Calu3 (cell line): ENCODE measurements around the gene FN3K. TPM values are rescaled to one million over a fixed set of nuclear protein-coding genes. Genes with fewer than 3 reads are reported as not detected.

Experiments
- BruUV-seq: library from RNA; stranded (reverse); fragments of 400-500 nt; replicated peaks from 2 replicates; lab custom pipeline; 2021; lab: Mats Ljungman, UMichigan
- CTCF ChIA-PET: fragments of 300-600 bp; sonication (Branson Sonifier 250); formaldehyde crosslinking; loops from one replicate; lab custom pipeline; 2022; ENCODE audit warnings: antibody characterized with exemption; lab: Charles Lee
- DNase-seq: peaks from one replicate; pipeline ENCODE4 v3.0.0; 2022
- H3K27ac Mint-ChIP-seq: one replicate; pipeline ENCODE4 v1.8.0; 2022; ENCODE audit warnings: mixed read lengths; ENCODE audit not compliant: unreplicated experiment
- H3K27me3 Mint-ChIP-seq: one replicate; pipeline ENCODE4 v1.8.0; 2022; ENCODE audit warnings: mixed read lengths; ENCODE audit not compliant: unreplicated experiment
- H3K36me3 Mint-ChIP-seq: one replicate; pipeline ENCODE4 v1.8.0; 2022; ENCODE audit warnings: mild to moderate bottlenecking, moderate library complexity, mixed read lengths; ENCODE audit not compliant: insufficient read depth, unreplicated experiment
- H3K4me1 Mint-ChIP-seq: one replicate; pipeline ENCODE4 v1.8.0; 2022; ENCODE audit warnings: mild to moderate bottlenecking, low read depth, mixed read lengths; ENCODE audit not compliant: unreplicated experiment
- H3K4me3 Mint-ChIP-seq: one replicate; pipeline ENCODE4 v1.8.0; 2022; ENCODE audit warnings: mild to moderate bottlenecking, low read depth, moderate library complexity, mixed read lengths; ENCODE audit not compliant: unreplicated experiment
- H3K9me3 Mint-ChIP-seq: one replicate; pipeline ENCODE4 v1.8.0; 2022; ENCODE audit warnings: low read depth, mixed read lengths; ENCODE audit not compliant: unreplicated experiment
- intact Hi-C: fragments of 100-400 bp; cut with micrococcal nuclease; formaldehyde crosslinking; loops from one replicate; pipeline ENCODE4 v1.10.0; 2022; ENCODE audit not compliant: unreplicated experiment
- total RNA-seq: library from RNA; stranded (reverse); gene quantifications from 2 replicates; pipeline ENCODE4 v1.2.3, GENCODE V29; 2022
- TF ChIP-seq, protein P1 (sequence below): fragments of 200-600 bp; IDR thresholded peaks from one replicate; pipeline ENCODE4 v1.8.0; 2022; ENCODE audit warnings: antibody characterized with exemption; ENCODE audit not compliant: unreplicated experiment

FN3K gene
- total RNA-seq, 1 experiment from 2014 or later: 15.5 TPM

DNA sequence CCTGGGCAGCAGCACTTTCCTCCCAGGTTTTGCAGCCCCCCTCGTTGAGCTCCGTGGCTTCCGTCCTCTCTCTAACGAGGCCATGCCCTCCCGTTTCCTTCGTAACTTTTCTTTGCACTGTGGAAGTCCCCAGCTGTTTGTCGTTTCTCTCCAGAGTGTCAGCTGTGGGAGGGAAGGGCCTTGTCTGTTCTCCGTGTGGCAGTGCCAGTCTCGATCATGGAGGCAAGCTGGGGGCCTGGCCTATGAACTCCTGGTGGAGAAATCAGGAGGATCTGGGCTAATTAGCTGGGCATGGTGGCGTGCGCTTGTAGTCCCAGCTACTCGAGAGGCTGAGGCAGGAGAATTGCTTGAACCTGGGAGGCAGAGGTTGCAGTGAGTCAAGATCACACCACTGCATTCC, 44.8 kb downstream of the FN3K start:
- H3K4me3 Mint-ChIP-seq: no peak overlapping the region
- CTCF ChIA-PET: interaction anchor here (0.6 kb wide), 1 partner anchor 85 kb away, joined by 3 read pairs; no protein-coding TSS in a partner anchor
- H3K4me1 Mint-ChIP-seq: peaks cover 12% of the 10 kb centered on the region
- H3K27ac Mint-ChIP-seq: no peak overlapping the region
- no peaks in the 10 kb centered on the region for H3K27me3 Mint-ChIP-seq
- intact Hi-C loops: loop anchor here (5.0 kb wide), 1 partner anchor 132 kb away; no protein-coding TSS in a partner anchor
- peaks cover 8% of the 10 kb centered on the region for H3K36me3 Mint-ChIP-seq
- no peak for DNase-seq
- peaks cover 5% of the 10 kb centered on the region for H3K9me3 Mint-ChIP-seq
- TF ChIP-seq, protein P1, sequence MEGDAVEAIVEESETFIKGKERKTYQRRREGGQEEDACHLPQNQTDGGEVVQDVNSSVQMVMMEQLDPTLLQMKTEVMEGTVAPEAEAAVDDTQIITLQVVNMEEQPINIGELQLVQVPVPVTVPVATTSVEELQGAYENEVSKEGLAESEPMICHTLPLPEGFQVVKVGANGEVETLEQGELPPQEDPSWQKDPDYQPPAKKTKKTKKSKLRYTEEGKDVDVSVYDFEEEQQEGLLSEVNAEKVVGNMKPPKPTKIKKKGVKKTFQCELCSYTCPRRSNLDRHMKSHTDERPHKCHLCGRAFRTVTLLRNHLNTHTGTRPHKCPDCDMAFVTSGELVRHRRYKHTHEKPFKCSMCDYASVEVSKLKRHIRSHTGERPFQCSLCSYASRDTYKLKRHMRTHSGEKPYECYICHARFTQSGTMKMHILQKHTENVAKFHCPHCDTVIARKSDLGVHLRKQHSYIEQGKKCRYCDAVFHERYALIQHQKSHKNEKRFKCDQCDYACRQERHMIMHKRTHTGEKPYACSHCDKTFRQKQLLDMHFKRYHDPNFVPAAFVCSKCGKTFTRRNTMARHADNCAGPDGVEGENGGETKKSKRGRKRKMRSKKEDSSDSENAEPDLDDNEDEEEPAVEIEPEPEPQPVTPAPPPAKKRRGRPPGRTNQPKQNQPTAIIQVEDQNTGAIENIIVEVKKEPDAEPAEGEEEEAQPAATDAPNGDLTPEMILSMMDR: no peak
- BruUV-seq: no TSS peak

DNA sequence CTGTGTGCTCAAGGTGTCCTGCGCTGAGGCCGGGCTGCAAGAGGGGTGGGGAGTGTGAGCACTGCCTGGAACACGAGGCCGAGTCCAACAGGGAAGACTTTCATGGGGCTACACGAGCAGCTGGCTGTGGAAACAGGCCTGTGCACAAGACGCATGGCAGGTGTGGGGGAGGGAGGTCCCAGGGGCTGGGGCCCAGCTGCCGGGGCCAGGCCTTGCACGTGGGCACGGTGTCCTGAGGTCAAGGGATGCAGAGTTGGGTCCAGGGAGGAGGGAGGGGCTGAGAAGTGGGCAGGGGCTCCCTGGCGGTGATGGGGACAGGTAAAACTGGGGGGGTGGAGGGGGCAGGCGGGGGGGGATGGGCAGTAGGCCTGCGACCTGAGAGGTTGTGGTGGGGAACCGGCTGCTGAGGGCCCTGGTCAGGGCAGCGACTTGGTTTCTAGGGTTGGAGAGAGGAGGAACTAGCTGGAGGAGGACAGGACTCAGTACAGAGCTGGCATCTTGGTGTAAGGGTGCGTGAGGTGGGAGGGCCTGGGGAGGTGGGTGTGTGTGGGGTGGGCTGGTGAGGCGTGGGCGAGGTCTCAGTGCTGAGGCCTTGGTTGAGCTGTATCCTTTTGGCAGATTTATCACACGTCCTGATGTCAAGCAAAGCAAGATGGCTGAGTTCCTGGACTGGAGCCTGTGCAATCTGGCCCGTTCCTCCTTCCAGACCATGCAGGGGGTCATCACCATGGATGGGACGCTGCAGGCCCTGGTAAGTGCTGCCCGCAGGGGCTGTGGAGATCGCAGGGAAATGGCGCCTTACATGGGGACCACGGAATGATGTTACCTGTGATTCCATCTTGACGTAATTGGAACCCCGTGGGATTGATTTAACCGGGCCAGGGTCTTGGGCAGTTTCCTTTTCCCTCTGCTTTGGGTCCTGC, 45.8 kb downstream of the FN3K start:
- Mint-ChIP-seq H3K27ac (no peak overlapping the region), H3K27me3 (no peaks in the 10 kb centered on the region), H3K36me3 (peaks cover 8% of the 10 kb centered on the region), H3K4me1 (peaks cover 12% of the 10 kb centered on the region), H3K9me3 (peaks cover 5% of the 10 kb centered on the region), H3K4me3 (no peak overlapping the region)
- CTCF ChIA-PET: interaction anchor here (1.0 to 1.5 kb wide), 3 partner anchors 108 to 133 kb away, joined by 3 to 14 read pairs (median 12); no protein-coding TSS in a partner anchor
- BruUV-seq: no TSS peak
- TF ChIP-seq, protein P1: no peak
- no peak for DNase-seq
- intact Hi-C loops: loop anchor here (5.0 kb wide), 1 partner anchor 131 kb away; no protein-coding TSS in a partner anchor

DNA sequence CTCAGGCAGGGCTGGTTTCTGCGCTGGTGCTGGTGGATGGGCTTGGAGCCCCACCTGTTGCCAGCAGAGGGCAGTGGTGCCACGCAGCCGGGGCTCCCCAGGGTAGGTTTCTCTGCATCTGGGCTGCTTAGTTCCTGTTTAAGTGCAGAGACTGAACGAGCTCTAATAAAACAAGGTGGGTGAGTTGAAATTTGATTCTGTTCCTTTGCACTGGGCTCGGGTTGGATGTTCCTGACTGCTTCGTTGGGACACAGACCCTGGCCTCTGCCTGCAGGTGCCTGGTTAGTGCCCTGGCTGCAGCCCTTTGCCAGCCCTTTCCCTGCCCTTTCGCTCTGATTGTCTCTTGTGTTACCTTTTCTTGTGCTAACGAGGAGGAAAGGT, 46.5 kb downstream of the FN3K start:
- no TSS peak for BruUV-seq
- H3K27me3 Mint-ChIP-seq: no peaks in the 10 kb centered on the region
- peaks cover 5% of the 10 kb centered on the region for H3K9me3 Mint-ChIP-seq
- DNase-seq: peak; percentile 90
- H3K36me3 Mint-ChIP-seq: peaks cover 5% of the 10 kb centered on the region
- TF ChIP-seq, protein P1: peak; percentile 92
- H3K4me3 Mint-ChIP-seq: no peak overlapping the region
- intact Hi-C loops: loop anchor here (5.0 kb wide), 1 partner anchor 130 kb away; no protein-coding TSS in a partner anchor
- CTCF ChIA-PET: interaction anchor here (0.6 to 1.5 kb wide), 4 partner anchors 108 to 132 kb away, joined by 3 to 14 read pairs (median 8); no protein-coding TSS in a partner anchor
- no peak overlapping the region for H3K27ac Mint-ChIP-seq
- peaks cover 12% of the 10 kb centered on the region for H3K4me1 Mint-ChIP-seq

DNA sequence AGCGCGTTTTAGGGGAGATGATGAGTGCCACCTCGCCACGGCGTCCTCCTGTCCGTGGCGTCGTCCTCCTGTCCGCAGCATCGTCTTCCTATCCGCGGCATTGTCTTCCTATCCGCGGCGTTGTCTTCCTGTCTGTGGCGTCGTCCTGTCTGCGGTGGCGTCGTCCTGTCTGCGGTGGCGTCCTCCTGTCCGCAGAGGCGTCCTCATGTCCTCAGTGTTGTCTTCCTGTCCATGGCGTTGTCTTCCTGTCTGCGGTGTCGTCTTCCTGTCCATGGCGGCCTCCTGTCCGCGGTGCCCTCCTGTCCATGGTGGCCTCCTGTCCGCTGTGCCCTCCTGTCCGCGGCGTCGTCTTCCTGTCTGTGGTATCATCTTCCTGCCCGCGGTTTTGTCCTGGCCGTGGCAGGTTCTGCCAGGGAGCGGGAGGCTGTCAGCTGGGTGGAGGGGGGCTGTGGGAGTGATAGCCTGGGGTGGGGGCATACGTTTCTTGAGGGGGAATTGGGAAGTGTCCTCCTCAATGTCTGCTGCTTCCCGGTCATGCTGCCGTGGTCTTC, 47.3 kb downstream of the FN3K start:
- CTCF ChIA-PET: no interaction called here
- Mint-ChIP-seq H3K27me3 (no peaks in the 10 kb centered on the region), H3K27ac (no peak overlapping the region), H3K9me3 (no peaks in the 10 kb centered on the region), H3K4me3 (no peak overlapping the region), H3K4me1 (peaks cover 6% of the 10 kb centered on the region), H3K36me3 (peaks cover 6% of the 10 kb centered on the region)
- BruUV-seq: no TSS peak
- TF ChIP-seq, protein P1: no peak
- no peak for DNase-seq
- intact Hi-C loops: loop anchor here (5.0 kb wide), 1 partner anchor 130 kb away; no protein-coding TSS in a partner anchor
